Measurements from ENCODE around the gene PRR15L.

- TF ChIP-seq CTCF (IDR thresholded peaks at IDR 0.05), result no peak
- TF ChIP-seq POLR2A (IDR thresholded peaks at IDR 0.05), result peak in 1 of 4 donors; percentile 0
Observed at GRCh38 chr17:47945080-47945479, 12.6 kb downstream of the PRR15L start.

All from upper lobe of left lung (tissue), 4 donors.